DOHH2 (cell line): ENCODE results near the gene DDX41.

Experiments used
- H3F3A ChIP-seq: fragments of 200-600 bp; sonication (generic), shearing (Covaris generic); 2 replicates; pipeline ENCODE4 v1.6.0; 2016; ENCODE audit warnings: antibody characterized with exemption, mild to moderate bottlenecking; ENCODE audit not compliant: control insufficient read depth, insufficient read depth
- H3K27ac ChIP-seq: fragments of 200-600 bp; sonication (generic); 2 replicates; pipeline ENCODE4 v1.5.1; 2014; ENCODE audit warnings: low read depth, mild to moderate bottlenecking, low read length, moderate library complexity
- H3K27me3 ChIP-seq: fragments of 200-600 bp; sonication (generic); 2 replicates; pipeline ENCODE4 v1.6.1; 2014; ENCODE audit warnings: mild to moderate bottlenecking, low read length, mixed read lengths; ENCODE audit not compliant: control insufficient read depth
- H3K36me3 ChIP-seq: fragments of 200-600 bp; sonication (generic); 2 replicates; pipeline ENCODE4 v1.6.1; 2014; ENCODE audit warnings: mild to moderate bottlenecking, low read length, moderate library complexity, mixed read lengths; ENCODE audit not compliant: control insufficient read depth
- H3K4me1 ChIP-seq: fragments of 200-600 bp; sonication (generic); 2 replicates; pipeline ENCODE4 v1.6.1; 2014; ENCODE audit warnings: mild to moderate bottlenecking, low read length, mixed read lengths; ENCODE audit not compliant: control insufficient read depth
- H3K4me2 ChIP-seq: fragments of 200-600 bp; sonication (generic); 2 replicates; pipeline ENCODE4 v1.6.0; 2014; ENCODE audit warnings: mild to moderate bottlenecking, low read length, moderate library complexity
- H3K4me3 ChIP-seq: fragments of 200-600 bp; sonication (generic); 2 replicates; pipeline ENCODE4 v1.5.1; 2014; ENCODE audit warnings: mild to moderate bottlenecking, low read length, mixed read lengths
- H3K79me2 ChIP-seq: fragments of 200-600 bp; sonication (generic); 2 replicates; pipeline ENCODE4 v1.6.1; 2014; ENCODE audit warnings: mild to moderate bottlenecking, low read length, mixed read lengths; ENCODE audit not compliant: control insufficient read depth
- H3K9me2 ChIP-seq: fragments of 200-600 bp; sonication (generic); replicated peaks from 2 replicates; pipeline ENCODE4 v1.6.1; 2014; ENCODE audit warnings: mild to moderate bottlenecking, low read length, mixed read lengths; ENCODE audit not compliant: control insufficient read depth
- H3K9me3 ChIP-seq: fragments of 200-600 bp; sonication (generic); 2 replicates; pipeline ENCODE4 v1.6.1; 2014; ENCODE audit warnings: antibody characterized with exemption, low read length, mixed read lengths; ENCODE audit not compliant: control insufficient read depth, insufficient read depth
- H4K20me1 ChIP-seq: fragments of 200-600 bp; sonication (generic); 2 replicates; pipeline ENCODE4 v1.6.0; 2014; ENCODE audit warnings: low read depth, mild to moderate bottlenecking, antibody characterized with exemption, low read length, moderate library complexity; ENCODE audit not compliant: control insufficient read depth, insufficient read depth
- CTCF ChIP-seq: fragments of 200-600 bp; sonication (generic); IDR thresholded peaks from one replicate; pipeline ENCODE4 v1.5.1; 2014; ENCODE audit warnings: antibody characterized with exemption, mild to moderate bottlenecking, low read depth, low read length; ENCODE audit not compliant: poor library complexity, severe bottlenecking
- EZH2phosphoT487 ChIP-seq: fragments of 200-600 bp; sonication (generic); IDR thresholded peaks from 2 replicates; pipeline ENCODE4 v1.6.1; 2017; ENCODE audit warnings: borderline replicate concordance, mild to moderate bottlenecking, antibody characterized with exemption, low read length, moderate library complexity, mixed read lengths

The DDX41 gene

DNA sequence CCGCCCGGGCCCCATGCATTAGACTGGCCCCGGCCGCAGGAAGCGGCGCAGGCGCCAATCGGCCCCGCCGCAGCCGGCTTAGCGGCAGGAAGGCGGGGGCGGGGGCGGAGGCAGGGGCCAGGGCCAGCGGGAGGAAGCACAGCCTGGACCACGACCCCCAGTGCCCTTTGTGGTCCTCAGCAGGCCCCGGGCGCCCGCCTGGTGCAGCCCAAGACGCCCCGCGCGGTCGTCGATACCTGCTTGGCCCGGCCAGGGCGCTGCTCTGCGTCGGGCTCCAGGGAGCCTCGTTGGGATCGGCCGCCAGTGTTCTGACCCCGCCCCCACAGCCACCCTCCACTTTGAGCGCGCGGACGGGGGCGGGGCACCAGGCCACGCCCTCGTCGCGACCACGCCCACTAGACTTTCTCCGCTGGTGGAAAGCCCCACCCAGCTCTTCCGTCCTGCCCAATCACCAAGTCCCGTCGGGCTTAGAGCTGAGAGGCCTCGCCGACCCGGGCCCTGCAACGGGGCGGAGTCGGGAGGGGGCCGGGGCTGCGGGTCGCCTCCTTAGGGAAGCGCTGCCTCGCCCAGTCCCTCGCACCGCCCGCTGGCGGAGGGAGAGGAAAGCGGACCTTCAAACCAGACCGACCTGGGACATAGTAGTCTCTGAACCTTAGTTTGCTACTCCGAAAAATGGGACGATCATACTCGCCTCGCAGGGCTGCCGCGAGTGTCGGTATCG lies 19.3 kb downstream of the DDX41 start, which contains the start of gene PDLIM7:
Gene PDLIM7, minus strand, starts transcription at position 313 of the 721 bp plus-strand sequence. CDS start 1,092 bp downstream, outside the sequence.
- peaks cover 18% of the 10 kb centered on the region for H3K27me3 ChIP-seq
- H3K4me1 ChIP-seq = peaks cover 60% of the 10 kb centered on the region
- H3K27ac ChIP-seq = no peak within 1 kb of the TSS
- H4K20me1 ChIP-seq = peaks cover 8% of the 10 kb centered on the region; the same call in 1 of the 2 replicates
- peaks cover 13% of the 10 kb centered on the region for H3K36me3 ChIP-seq
- no peaks in the 10 kb centered on the region for H3K9me3 ChIP-seq
- H3F3A ChIP-seq = peaks cover 21% of the 10 kb centered on the region
- H3K9me2 ChIP-seq = no peaks in the 10 kb centered on the region
- peak within 1 kb of the TSS; percentile 71 for H3K4me2 ChIP-seq
- peaks cover 4% of the 10 kb centered on the region; the same call in 1 of the 2 replicates for H3K79me2 ChIP-seq
- H3K4me3 ChIP-seq = peak within 1 kb of the TSS; percentile 82
- TF ChIP-seq CTCF = peak; percentile 11
- TF ChIP-seq EZH2phosphoT487 = no peak

DNA sequence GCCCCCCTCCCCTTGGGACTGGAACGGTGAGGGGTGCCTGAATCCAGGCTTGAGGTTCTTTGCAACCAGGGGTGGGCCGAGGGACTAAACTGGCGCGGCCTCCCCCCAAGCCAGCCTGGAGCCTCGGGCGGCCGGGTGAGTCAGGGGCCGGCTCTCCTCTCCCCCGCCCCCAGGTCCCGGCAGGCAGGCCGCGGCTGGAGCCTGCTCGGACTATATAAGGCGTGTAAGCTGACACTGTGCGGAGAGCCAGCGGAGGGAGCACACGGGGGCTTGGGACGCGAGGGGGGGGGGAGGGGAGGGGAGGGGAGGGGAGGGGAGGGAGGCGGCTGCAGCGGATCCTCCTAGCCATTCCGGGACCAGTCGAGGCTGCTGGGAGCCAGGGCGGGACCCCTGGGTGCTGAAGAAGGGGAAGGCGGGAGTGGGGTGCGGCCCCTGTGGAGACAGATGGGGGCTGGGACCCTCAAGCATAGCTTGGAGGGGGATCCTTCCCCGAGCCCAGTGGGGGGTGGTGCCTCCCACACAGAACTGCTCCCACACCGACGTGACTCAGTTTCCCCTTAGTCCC lies 20.0 kb downstream of the DDX41 start:
- TF ChIP-seq CTCF (no peak), EZH2phosphoT487 (no peak)
- peak overlapping the region; percentile 71 for H3K4me2 ChIP-seq
- H3K9me2 ChIP-seq = no peaks in the 10 kb centered on the region
- H3K27ac ChIP-seq = no peak overlapping the region
- H3K27me3 ChIP-seq = peaks cover 18% of the 10 kb centered on the region
- H3K36me3 ChIP-seq = peaks cover 7% of the 10 kb centered on the region
- peaks cover 53% of the 10 kb centered on the region for H3K4me1 ChIP-seq
- peaks cover 8% of the 10 kb centered on the region; the same call in 1 of the 2 replicates for H4K20me1 ChIP-seq
- H3K79me2 ChIP-seq = peaks cover 4% of the 10 kb centered on the region; the same call in 1 of the 2 replicates
- no peaks in the 10 kb centered on the region for H3K9me3 ChIP-seq
- peaks cover 14% of the 10 kb centered on the region for H3F3A ChIP-seq
- peak overlapping the region; percentile 82 for H3K4me3 ChIP-seq

DNA sequence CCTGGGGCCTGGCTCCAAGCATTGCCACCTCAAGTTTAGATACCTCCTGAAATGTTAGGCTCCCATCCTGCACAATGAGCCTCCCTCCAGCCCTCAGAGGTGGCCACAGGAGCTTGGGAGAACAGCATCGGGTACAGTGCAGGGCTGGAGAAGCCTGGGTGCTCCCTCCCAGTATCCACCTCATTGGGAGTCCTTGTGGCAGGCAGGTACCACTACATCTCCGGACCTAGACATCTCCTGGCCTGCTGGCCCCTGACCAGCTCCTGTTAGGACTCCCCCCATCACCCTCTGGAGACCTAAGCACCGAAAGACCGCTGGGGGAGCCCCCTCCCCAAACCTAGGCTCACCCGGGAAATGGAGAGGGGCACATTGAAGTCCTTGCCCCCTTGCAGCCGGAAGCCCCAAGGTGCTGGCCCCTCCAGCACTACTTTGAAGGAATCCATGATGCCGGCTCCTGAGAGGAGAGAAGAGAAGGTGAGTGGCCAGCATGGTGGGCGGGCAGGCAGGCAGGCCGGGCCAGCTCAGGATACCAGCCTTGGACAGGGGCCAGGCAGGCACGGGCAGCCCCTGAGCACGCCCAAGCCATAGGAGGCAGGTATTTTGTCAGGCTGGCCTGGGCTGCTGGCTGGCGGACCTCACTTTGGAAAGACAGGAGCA lies 20.6 kb downstream of the DDX41 start:
- H3K79me2 ChIP-seq = peaks cover 4% of the 10 kb centered on the region; the same call in 1 of the 2 replicates

More for the DNA sequence above, 20.6 kb downstream of the DDX41 start:
- Histone ChIP-seq H3K9me3 (no peaks in the 10 kb centered on the region), H3K36me3 (peaks cover 1% of the 10 kb centered on the region), H3K4me2 (peak overlapping the region; percentile 71), H3K9me2 (no peaks in the 10 kb centered on the region), H3K27me3 (peaks cover 18% of the 10 kb centered on the region), H4K20me1 (peaks cover 5% of the 10 kb centered on the region; the same call in 1 of the 2 replicates), H3K4me3 (peak overlapping the region; percentile 82), H3F3A (peaks cover 10% of the 10 kb centered on the region; the same call in 1 of the 2 replicates), H3K4me1 (peaks cover 49% of the 10 kb centered on the region), H3K27ac (no peak overlapping the region)
- TF ChIP-seq EZH2phosphoT487 (no peak), CTCF (no peak)
